Activated CD4-positive, alpha-beta T cell treated with anti-CD3 and anti-CD28 coated beads for 48 hours (primary cell): ENCODE results near the gene GORASP2.

Experiments
- DNase-seq: peaks from one replicate; pipeline ENCODE4 v3.0.0-alpha.2; 2020

GORASP2 gene

GRCh38 chr2:170924969-170925368, 4.1 kb upstream of the GORASP2 start:
- peak; percentile 23 for DNase-seq

DNA sequence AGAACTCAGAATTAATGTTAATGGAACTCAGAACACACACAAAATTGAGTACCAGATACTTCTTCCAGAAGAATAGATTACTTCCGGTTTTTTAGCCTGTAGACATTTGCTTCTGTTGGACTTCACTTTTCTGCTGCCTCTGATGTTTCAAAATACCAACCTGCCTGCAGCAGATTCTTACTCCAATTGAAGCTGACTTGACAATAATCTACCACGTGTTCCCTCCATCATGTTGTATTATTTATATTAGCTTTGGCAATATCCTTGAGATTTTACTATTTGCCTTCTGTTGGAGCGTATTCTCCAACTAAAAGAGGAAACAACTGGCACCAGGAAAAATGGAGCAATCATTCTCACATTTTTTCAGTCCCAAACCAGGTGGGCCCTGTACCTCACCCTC, 3.1 kb upstream of the GORASP2 start:
- DNase-seq: no peak

DNA sequence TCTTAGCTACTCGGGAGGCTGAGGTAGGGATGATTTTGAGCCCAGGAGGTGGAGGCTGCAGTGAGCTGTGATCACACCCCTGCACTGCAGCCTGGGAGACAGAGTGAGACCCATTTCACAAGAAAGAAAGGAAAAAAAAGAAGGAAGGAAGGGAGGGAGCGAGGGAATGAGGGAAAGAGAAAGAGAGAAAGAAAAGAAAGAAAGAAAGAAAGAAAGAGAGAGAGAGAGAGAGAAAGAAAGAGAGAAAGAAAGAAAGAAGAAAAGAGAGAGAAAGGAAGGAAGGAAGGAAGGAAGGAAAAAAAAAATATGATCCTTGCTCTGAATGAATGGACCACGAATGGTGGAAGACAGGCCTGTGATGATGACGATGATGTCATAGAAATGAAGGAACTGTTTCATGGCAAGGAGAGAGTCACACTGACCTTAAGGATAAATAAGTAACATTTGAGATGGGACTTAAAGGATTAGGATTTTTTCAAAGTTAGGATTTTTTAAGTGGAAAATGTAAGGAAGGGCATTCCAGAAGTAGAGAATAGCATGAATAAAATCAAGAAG, 2.2 kb upstream of the GORASP2 start:
- no peak for DNase-seq

- no peak for DNase-seq
Observed at GRCh38 chr2:170928036-170928823, 823 bp upstream of the GORASP2 start.

- DNase-seq: peak; percentile 63
Observed at GRCh38 chr2:170929686-170930050, 615 bp downstream of the GORASP2 start.

DNA sequence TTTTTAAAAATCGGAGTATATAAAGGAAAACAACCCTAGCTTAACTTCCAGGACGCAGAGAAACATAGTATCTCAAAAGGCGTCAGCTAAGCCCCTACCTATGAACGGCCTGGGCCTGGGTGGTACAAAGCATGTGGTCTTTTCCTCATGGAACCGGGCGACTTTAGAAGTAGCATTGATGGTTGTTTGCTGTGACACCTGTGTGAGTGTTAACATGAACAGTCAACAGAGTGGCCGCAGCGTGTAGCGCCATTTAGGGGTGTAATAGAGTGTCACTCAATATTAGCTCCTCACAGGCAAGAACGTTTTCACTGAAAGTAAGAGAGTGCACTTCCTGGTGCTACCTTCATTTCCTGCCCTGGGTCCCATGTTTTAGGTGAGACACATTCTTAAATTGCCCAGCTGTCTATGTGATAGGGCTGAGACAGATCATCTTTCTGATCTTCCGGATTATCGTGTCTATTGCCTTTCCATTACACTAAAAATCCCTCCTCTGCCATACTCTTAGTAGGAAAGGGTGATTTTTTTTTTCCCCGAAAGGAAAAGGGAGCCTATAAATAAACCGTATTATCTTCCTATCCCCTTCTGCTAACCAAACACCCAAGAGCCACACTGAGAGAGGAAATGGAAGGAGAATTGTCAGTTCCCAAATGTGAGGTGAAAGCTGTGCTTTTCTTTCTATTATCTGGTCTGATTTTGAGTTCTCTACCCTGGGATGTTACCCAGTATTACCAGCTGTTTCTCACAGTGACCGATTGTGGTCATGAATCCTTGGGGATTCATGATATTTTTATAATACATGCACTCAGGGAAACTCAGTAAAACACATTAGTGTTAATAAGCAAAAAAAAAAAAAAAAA, 1.3 kb downstream of the GORASP2 start:
- peak; percentile 76 for DNase-seq

DNA sequence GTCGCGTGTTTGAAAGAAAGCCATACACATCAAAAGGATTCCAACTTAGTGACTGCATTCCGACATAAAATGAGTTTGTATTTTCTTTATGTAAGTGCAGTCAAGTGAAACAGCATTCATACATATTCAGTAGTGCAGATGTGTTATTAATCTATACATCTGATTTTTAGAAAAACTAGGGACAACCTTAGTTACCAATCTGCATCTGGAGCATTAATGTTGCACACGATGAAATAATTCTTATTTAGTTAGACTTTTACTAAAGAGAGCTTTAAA, 1.9 kb downstream of the GORASP2 start:
- DNase-seq: no peak

GRCh38 chr2:170932166-170932565, 3.1 kb downstream of the GORASP2 start:
- DNase-seq: no peak

GRCh38 chr2:170932948-170933347, 3.9 kb downstream of the GORASP2 start:
- no peak for DNase-seq

GRCh38 chr2:170937709-170938379, 8.8 kb downstream of the GORASP2 start:
- DNase-seq: no peak

- no peak for DNase-seq
Observed at GRCh38 chr2:170940066-170940465, 11.0 kb downstream of the GORASP2 start.

GRCh38 chr2:170942615-170943014, 13.6 kb downstream of the GORASP2 start:
- no peak for DNase-seq

DNA sequence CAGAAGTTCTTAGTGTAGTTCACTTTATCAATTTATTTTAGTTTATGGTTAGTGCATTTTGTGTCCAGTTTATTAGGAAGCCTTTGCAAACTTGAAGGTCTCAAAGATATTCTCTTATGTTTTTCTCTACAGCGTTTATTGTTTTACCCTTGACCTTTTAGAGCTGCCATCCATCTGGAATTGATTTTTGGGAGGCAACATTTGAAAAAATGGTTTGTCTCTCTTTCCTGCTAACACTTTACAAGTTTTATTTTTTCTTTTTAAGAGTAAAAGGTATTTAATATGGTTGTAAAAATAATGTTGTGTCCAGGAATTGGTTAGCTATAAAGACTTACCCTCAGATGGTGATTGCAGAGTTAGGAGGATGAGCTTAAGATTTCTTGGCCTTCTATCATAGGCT, 14.0 kb downstream of the GORASP2 start:
- no peak for DNase-seq

DNA sequence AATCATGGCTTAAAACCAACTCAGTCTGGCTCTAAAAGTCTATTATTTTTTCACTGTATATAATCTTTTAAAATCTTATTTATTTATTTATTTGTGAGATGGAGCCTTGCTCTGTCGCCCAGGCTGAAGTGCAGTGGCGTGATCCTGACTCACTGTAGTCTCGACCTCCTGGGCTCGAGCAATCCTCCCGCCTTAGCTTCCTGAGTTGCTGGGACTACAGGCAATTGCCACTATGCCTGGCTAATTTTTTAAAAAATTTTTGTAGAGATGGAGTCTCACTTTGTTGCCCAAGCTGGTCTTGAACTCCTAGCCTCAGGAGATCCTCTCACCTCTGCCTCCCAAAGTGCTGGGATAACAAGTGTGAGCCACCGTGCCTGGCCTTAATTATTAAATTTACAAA, 14.5 kb downstream of the GORASP2 start:
- no peak for DNase-seq

- no peak for DNase-seq
Observed at GRCh38 chr2:170944545-170944944, 15.5 kb downstream of the GORASP2 start.

DNA sequence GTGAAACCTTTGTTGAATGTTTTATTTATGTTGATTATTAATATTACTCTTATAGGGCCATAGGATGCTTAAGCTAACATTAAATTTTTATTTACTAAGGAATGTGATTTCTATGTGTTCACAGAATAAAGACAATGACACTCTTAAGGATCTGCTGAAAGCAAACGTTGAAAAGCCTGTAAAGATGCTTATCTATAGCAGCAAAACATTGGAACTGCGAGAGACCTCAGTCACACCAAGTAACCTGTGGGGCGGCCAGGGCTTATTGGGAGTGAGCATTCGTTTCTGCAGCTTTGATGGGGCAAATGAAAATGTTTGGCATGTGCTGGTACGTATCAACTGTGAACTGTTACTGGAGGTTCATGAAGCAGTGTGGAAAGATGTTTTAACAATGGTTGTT, 20.4 kb downstream of the GORASP2 start:
- no peak for DNase-seq

GRCh38 chr2:170950221-170950761, 21.2 kb downstream of the GORASP2 start:
- DNase-seq: no peak

GRCh38 chr2:170953941-170954340, 24.9 kb downstream of the GORASP2 start:
- no peak for DNase-seq

DNA sequence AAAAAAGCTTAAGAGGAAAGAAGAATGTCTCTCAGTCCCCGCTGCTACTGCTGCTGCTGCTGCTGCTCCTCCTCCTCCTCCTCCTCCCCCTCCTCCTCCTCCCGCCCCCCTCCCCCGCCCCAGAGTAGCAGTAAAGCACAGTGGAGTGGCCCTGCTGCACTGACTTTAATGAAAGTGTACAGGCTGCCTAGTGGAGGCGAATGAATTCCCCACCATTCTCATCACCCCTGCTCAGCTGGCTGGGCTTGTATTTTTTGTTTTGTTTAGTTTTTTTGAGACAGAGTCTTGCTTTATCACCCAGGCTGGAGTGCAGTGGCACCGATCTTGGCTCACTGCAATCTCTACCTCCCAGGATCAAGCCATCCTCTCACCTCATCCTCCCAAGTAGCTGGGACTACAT, 34.3 kb downstream of the GORASP2 start:
- no peak for DNase-seq

DNA sequence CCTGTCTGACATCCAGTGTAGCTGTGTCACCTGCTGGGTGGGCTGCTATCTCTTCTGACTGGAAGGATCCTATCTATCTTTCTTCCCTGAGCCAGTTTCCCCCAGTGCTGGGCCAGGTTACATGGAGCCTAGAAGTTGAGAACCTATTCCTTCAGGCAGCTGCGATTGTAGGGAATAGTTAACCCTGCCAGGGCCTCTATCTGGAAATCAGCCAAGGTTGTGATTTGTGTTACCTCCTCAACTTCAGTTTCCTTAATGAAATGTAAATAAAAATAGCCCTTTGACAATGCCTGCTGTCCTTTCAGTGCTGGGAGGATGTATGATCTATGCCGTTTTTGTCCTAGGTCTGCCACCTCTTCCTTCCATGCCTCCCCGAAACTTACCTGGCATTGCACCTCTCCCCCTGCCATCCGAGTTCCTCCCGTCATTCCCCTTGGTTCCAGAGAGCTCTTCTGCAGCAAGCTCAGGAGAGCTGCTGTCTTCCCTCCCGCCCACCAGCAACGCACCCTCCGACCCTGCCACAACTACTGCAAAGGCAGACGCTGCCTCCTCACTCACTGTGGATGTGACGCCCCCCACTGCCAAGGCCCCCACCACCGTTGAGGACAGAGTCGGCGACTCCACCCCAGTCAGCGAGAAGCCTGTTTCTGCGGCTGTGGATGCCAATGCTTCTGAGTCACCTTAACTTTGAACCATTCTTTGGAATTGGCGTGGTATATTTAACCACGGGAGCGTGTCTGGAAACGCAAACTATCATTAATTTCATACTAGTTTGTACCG, 36.6 kb downstream of the GORASP2 start:
- no peak for DNase-seq

DNA sequence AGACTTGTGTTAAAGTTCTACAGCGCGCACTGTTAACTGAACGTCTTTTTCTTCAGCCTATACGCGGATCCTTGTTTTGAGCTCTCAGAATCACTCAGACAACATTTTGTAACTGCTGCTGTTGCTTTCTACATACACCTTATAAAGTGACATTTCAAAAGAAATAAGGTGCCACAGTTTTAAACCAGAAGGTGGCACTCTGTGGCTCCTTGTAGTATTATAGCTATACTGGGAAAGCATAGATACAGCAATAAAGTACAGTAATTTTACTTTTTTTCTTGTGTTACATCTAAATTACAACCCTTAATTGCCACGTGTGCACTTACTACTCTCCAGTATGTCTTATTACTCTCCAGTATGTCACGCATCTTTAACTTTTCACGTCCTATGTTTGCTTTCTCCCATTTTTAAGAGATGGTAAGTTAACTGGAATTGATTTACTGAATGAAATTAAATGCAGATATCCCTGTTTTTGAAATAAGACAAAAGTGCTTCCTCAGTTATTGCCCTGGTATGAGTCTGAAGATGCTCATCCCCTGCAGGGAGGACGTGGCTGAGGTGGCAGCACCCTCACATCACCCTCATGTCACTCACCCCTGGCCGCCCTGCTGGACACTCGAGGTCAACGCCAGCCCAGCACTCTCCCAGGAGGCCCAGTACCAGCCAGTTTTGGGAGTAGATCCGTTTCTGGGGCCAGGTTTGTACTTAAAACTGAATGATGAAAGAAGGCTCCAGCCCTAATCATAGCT, 37.8 kb downstream of the GORASP2 start:
- DNase-seq: peak; percentile 33

DNA sequence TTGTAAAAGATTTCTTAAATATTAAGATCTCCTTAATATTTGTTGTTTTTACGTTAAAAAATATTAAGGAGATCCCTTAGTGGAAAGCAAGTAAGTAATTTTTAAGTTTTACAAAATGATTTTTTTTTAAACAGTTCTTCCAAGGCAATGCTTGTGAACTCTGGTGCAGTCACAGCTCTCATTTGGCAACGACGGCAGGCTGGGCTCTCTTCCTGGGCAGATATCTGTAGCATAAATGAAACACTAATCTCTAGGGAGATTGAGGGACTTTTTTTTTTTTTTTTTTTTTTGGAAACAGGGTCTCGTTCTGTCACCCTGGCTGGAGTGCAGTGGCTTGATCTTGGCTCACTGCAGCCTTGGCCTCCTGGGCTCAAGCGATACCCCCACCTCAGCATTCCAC, 38.5 kb downstream of the GORASP2 start:
- no peak for DNase-seq
